SIG-M5 (cell line): Measurements from ENCODE around the gene CIAO2B.
"Not testable (repeated sequence)": the region's sequence is repeated elsewhere in the genome, so short reads cannot be mapped to it uniquely, and the experiment has no call there.

Experiments used
- DNase-seq: peaks from one replicate; lab custom pipeline; 2025; lab: John Stamatoyannopoulos, UW

Gene CIAO2B

DNA sequence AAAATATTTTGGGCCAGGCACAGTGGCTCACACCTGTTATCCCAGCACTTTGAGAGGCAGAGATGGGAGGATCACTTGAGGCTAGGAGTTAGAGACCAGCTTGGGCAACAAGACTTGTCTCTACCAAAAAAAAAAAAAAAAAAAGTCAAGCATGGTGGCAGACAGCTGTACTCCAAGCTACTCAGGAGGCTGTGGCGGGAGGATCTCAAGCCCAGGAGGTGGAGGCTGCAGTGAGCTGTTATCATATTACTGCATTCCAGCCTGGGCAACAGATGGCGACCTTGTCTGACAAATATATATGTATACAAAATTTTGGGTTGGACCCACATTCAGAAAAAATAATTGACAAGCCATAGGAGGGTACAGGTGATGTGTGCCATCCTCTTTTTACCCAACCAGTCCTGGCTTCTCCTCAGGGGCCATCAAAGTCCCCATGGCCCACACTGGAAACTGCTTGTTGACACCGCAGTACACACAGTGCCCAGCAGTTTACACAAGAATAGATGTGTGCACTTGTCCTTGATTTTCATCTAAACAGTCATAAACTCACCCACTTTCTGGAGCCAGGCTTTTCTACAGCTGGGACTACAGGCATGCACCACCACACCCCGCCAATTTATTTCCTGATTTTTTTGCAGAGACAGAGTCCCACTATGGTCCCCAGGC is 2.8 kb upstream of the CIAO2B start:
- no peak for DNase-seq

DNA sequence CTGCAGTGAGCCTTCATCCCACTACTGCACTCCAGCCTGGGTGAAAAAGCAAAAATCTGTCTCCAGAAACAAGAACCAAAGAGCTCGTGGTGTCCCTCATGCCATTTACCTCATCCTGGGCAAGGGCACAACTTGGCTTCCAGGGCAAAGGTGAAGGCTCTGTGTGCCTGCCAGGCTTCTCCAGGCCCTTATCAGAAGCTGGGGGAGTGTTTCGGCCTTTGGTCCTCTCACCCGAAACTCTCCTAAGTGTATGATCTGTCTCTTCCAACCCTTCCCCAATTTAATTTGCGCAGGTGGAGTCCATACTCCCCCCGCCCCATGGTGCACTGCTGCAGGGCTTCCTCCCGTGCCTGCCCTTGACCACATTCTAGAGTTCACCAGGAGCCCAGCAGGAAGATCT is 2.3 kb upstream of the CIAO2B start:
- DNase-seq, result no peak

DNA sequence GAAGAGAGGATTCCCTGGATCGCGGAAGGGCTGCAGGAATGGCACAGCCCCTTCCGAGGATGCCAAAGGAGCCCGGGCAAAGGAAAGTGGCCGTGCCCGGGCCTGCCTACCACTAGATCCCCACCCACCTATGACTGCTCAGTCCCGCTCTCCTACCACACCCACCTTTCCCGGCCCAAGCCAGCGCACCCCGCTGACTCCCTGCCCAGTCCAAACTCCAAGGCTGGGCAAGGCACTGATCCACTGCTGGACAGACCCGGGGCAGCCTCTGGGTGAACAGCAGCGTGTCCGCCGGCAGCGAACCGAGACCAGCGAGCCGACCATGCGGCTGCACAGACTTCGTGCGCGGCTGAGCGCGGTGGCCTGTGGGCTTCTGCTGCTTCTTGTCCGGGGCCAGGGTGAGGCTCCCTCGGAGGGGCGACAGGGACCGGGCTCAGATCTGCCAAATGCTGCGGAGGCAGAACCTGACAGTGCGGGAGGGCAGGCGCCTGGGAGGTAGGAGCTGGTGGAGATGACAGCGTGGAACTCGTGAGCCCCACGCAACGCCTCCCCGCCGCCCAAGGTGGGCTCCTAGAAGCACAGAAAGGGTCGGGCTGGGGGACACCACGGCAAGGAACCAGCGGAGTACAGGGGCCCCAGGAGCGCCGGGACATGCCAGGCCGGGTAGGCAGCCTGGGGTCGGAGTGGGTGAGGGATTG is 1.3 kb upstream of the CIAO2B start, which contains the start of gene CES2:
Gene CES2, plus strand, starts transcription at position 203 of the 698 bp plus-strand sequence. Its CDS starts 120 bp downstream, at position 323.
- DNase-seq, result no peak

DNA sequence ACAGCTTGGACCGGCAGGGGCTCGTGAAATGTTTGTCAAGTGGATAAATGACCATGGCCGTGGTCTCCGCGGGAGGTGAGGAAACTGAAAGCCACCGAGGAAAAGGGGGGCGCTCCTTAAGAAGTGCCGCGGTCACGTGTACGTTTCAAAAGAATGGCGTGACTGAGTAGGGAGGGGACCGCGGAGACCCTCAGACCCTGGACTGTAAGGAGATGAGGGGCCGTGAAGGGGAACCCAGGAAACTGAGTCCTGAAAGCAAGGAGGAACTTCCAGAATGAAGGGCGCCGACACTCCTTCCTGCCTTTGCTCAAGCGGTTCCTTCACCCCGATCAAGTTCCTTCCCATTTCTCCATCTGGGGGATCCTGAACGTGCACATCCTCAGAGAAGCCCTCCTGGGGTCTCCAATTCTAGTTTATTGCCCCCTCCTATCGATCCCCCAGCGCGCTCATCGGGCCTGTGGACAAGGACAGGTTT is 674 bp upstream of the CIAO2B start:
- DNase-seq, result not testable (repeated sequence)

DNA sequence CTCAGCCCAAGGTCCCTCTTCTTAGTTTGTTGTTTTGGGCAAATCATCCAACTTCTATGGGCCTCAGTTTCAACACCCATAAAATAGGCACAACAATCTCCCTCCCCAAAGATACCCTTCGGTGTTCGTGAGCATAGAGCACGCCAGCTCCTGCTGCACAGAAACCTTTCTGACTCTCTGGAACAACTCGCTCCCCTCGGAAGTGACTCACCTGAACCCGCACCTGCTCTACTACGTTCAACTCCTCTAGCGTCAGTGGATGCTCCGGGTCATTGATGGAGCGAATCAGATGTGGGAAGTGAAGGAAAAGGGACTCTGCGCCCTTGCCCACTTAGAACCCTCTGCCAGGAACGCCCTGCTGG is 445 bp downstream of the CIAO2B start:
- no peak for DNase-seq

DNA sequence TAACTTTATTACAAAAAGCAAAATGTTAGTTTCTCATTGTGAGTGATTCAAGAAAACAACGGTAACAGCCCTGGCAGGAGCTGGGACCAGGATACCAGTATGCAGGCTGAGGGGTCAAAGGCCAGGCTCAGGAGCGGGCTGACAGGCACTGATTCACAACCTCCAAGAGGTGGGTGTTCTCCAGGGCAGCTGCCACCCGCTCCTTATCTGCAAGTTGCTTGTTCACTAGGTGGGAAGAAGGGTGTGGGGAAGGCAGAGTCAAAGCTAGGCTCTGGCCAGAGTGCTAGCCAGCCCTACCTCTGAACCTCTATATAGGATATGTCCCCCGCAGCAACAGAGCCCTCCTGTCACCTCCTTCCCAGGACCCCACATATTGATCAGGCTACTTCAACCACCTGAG is 2.1 kb downstream of the CIAO2B start:
- DNase-seq, result no peak

DNA sequence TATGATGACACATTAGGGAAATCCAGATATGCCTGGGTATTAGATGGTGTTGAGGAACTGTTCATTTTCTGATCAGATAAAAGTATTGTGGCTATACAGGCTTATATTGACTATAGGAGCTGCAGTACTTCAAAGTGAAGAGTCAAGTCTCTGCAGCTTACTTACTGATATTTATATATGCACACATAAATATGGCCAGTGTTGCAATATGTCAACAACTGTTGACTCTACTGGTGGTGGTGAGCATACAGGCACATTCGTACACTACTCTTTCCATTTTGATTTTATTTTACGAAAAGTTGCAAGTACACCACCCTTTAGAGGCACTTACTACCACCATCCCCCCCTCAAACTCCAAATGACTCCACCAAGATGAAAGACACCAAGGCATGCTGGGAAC is 2.5 kb downstream of the CIAO2B start:
- DNase-seq, result no peak

DNA sequence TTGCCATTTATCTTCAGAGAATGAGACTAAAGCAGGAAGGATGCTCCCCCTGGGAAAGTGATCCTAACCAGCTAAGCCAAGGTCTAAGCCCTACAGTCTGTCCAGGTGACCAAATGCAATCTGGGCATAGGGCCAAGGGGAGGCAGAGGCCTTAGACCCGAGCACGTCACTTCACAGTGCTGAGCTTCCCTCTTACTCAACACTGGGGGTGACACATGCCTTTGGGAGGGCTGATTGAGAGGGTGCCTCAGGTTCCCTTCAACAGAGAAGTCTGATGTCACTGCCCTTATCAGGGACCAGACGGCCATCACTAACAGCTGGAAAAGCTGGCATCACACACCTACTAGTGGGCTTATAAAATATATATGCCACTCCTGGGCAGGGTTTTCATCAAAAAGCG is 4.0 kb downstream of the CIAO2B start:
- DNase-seq, result no peak

DNA sequence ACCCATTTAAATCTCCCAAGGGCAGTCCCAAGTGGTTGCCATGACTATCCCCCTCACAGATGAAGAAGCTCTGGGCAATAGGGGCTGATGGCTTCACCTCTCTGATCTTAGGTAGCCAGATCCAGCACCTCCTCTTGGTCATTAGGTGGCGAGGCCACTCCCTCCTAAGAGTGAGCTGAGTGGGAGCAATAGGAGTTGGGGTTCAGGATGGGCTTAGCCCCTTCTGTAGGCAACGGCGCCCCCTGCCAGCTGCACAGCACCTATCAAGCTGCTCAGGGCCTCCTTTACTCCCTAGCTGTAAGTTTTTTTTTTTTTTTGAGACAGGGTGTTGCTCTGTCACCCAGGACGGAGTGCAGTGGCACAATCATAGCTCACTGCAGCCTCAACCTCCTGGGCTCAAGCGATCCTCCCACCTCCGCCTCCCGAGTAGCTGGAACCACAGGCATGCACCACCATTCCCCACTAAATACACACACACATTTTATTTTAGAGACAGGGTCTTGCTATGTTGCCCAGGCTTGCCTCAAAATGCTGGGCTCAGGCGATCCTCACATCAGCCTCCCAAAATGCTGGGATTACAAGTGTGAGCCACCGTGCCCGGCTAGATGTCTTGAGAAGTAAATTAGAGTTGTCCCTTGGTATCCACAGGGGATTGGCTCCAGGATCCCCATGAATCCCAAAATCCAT is 5.4 kb downstream of the CIAO2B start:
- DNase-seq, result no peak

DNA sequence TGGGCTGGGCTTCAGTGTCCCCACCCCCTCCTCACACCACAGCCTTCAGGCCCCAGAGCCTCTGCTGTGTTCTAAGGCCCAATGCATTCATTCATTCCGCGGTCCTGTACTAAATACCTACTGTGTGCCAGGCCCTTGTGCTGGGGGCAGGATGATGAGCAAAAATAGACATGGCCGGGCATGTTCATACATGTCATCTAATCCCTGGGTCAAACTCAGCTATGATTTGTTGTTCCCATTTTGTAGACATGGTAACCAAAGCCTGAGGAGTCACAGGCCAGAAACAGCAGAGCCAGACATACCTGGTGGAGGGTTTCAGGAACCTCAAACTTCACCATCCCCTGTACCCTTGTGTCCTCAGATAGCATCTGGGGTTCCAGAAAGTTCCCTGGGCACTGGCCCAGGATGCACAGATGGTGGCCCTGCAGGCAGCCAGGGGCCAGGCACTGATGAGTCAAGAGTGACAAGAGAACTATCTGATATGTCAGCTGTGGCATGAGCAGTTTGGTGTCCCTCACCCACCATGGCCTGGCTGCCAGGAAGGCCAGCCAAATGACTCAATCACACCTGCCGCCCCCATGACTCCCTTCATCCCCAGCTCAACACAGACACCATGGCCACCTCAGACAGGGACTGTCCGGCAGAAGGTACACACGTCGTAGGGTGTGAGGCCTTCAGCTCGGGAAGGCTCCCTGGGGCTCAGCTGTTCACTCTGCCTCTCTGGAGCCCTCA is 6.1 kb downstream of the CIAO2B start:
- no peak for DNase-seq

DNA sequence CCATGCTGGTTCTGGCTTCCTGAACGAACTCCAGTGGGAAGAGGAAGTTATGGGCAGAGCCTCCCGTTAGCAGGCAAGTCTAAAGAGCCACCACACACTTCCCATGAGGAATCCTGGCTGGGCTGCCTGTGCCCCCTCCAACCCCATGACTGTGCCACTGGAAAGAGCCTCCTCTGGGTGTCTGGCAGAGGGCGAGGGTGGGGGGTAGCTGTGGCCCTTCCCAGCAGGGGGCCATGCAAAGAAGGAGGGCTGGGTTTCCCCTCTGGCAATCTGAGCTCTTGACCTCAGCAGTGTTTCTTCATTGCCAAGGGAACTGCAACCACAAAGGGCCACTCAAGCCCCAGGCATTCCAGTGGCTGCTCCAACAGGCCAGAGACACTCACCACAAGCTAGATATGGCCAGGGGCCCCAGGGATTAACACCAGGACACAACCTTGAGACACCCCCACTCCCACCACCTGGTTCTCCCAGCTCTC is 7.2 kb downstream of the CIAO2B start:
- no peak for DNase-seq

DNA sequence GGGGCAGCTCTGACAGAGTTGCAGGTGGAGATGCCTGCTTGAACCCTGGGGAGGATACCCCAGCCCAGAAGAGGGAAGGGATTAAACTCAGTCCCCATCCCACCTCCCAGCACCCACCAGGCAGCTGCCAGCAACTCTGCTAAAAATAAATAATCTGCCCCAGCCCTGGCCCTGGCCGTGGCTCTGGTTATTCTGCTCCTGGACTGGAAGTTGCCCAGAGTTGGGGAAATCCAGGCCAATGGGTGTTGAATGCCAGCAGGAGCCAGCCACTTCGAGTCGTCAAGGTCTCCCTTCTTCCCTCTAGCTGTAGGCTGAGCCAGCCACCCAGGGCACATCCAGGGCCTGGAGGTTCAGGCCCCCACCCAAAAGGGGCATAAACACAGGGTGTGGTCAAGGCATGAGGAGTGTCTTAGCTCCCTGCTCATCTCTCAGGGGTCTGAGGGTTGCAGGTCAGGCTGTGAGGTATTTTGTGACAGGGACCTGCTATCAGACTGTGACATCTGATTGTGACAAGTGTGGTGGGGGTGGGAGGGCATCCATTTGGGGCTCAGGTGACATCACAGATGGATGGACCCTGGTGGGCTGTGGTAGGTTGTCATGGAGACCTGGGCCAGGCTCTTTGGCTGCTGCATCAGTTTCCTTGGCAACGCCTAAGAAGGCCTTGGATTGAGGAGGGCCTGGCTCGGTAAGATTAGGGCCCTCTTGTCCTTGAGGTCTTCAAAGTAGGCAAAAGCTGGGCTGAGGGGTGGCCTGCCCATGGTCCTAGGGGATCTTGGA is 7.8 kb downstream of the CIAO2B start:
- DNase-seq, result no peak

DNA sequence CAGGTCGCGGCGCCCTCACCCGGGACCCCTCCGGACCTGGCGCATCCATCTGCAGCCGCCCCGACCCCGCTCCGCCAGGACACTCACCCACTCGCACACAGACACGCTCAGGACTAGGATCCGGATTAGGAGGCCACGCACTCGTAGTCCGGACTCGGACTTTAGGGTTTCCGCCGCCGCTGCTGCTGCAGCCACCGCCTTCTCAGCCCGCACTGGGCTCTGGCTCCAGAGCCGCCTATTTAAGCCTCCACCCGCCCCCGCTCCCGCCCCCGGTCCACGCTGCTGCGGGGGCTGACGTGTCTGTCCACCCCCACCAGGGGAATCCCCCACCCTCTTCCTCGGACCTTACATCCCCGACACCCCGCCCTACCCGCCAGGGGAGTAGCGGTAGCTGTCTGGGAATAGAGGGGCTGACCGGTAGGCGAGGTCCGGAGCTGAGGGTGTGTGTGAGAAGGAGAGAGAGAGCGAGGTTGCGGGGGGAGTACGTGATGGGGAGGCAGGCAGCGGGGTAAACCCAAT is 8.8 kb downstream of the CIAO2B start, which contains the start of gene RRAD:
Gene RRAD, minus strand, starts transcription at position 214 of the 519 bp plus-strand sequence. CDS start 356 bp downstream, outside the sequence.
- no peak for DNase-seq

DNA sequence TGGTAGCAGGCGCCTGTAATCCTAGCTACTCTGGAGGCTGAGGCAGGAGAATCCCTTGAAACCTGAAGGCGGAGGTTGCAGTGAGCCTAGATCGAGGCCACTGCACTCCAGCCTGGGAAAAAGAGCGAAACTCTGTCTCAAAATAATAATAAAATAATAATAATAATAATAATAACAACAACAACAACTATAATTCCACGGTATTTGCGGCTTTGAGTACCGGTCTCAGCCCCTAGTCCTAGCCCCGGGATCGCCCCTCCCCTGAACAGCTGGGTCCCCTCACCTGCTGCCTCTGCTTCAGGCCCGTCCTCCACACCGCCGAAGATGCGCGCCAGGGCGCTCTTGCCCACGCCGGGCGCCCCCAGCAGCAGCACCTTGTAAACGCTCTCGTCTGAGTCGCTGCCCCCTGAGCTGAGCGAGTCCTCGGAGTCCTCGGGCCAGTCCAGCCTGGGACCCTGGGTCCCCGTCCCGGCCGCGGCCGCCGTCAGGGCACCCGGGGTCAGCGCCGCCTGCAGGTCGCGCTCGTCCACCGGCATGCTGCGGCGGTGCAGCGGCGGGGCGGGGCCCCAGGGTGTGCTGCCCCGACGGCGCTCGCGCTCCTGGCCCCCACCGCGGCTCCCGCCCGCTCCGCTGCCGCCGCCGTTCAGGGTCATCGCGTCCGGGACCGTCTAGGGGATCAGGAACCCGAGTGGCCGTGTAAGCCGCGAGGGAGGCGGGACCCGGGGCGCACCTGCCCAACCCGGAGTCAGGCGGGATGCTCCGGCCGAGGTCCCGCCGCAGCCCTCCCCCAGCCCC is 9.5 kb downstream of the CIAO2B start:
- no peak for DNase-seq

DNA sequence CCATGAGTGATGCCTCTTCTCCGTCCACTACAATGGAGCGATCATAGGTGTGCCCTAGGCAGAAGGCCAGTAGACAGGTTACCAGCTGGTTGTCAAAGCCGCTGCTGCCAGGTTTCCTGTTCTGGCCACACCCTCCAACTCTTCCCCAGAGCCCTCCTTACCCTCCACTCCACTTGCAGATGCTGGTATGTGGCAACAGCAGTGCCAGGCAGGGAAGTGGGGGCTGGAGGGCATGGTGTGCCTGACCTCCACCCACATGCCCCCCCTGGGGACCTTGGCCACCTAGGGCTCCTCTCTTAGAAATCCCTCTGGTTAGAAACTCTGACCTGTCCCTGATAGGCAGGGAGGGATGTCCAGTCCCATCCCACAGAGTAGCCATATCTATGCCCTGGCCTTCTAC is 10.3 kb downstream of the CIAO2B start:
- no peak for DNase-seq

DNA sequence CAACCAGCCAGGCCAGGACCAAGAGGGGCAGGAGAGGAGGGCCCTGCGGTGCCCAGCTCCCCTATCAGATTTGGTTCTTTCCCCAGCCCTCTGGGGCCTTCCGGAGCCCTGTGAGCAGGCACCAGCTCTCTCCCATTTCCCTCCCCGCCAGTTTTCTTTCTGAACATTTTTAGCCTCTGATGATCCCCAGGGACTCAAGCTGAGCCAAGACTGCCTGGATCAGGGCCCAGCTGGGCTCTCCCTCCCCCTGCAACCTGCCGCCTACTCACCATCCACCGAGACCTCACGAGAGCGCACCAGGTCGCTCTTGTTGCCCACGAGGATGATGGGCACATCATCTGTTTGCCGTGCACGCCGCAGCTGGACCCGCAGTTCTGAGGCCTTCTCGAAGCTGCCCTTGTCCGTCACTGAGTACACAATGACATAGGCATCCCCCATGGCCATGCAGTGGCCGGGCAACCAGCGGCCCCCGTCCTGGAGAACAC is 10.9 kb downstream of the CIAO2B start:
- DNase-seq, result no peak

DNA sequence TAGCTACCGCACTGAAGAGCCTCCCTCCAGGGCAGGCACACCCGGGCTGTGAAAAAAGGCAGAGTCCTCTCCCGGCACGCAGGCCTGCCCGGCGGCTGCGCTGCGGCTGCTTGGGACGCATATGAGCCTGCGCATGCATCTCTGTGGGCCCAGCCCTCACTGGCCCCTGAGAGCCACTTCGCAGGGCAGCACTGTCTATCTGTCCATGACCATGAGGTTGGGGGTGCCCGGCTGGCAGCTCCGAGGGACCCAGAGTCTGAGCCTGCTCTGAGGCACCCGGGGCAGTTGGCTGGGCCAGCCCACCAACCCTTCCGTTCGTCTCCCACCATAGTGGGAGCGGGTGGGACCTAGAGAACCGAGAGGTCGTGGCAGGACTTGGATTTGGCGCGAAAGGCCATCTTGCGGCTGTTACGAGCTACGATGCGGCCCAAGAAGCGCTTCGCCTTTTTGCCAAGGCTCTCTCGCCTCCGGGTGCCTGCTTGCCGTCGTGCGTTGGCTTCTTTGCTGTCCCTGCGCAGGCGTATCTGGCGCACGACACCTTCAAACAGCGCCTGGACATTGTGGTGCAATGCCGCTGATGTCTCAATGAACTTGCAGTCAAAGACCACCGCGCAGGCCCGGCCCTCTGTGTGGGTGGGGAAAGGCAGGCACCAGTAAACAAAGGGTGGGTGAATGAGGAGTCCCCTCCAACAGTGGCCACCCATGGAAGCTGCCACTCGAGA is 12.3 kb downstream of the CIAO2B start:
- DNase-seq, result no peak

DNA sequence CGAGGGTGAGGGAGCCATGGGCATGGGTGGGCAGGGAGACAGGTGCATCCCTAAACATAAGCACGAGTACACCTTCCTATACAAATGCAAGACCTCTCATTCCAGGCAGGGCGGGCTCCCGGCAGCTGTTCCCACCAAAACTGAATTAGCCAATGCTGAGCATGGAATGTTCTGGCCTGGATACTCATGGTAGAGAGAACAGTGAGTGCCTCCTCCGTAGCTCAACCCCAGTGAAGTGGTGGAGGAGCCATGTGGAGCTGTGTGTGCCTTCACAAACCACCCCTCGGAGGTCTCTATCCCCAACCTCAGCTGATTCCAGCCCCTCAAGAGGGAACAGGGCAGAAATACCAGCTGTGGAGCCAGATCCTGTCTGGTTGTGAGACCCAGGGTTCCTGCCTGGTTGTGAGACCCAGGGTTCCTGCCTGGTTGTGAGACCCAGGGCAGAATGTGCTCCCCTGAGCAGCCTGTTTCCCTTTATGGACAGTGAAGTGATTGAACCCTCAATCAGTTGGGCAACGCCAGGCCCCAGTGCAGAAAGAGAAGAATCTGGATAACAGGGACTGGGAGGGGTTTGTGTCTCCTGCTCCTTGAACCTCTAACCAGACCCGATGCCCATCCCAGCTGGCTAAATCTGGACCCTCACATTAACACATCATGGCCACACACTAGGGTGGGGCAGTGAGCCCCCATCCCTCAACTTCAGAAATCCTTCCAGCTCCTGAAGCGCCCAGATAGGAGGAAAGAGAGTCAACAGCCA is 13.1 kb downstream of the CIAO2B start:
- no peak for DNase-seq

DNA sequence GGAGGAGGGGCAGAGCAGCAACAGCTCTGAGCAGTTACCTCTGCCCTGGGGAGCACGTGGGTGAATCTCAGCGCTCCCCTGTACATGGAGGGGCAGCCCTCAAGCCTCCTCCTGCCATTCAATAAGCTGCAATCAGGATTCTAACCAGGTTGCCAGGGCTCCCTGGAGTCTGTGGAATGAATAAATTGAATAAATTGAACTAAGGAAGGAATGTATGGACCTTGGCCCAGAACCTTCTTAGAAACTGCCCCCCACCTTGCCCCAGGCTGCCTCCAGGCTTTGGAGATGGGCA is 14.0 kb downstream of the CIAO2B start:
- no peak for DNase-seq
